GM21528 (cell line): ENCODE measurements around the gene NRF1.
A peak's percentile ranks its signal among the peaks of the same experiment; 100 is the strongest.
"Not testable (repeated sequence)": the region's sequence is repeated elsewhere in the genome, so short reads cannot be mapped to it uniquely, and the experiment has no call there.

ENCODE experiments used
- ATAC-seq: cut with Tn5 transposase; IDR thresholded peaks from one replicate; pipeline ENCODE4 v1.9.1; 2021; ENCODE audit warnings: mild to moderate bottlenecking, moderate library complexity; ENCODE audit not compliant: unreplicated experiment, low FRiP score

NRF1 gene

DNA sequence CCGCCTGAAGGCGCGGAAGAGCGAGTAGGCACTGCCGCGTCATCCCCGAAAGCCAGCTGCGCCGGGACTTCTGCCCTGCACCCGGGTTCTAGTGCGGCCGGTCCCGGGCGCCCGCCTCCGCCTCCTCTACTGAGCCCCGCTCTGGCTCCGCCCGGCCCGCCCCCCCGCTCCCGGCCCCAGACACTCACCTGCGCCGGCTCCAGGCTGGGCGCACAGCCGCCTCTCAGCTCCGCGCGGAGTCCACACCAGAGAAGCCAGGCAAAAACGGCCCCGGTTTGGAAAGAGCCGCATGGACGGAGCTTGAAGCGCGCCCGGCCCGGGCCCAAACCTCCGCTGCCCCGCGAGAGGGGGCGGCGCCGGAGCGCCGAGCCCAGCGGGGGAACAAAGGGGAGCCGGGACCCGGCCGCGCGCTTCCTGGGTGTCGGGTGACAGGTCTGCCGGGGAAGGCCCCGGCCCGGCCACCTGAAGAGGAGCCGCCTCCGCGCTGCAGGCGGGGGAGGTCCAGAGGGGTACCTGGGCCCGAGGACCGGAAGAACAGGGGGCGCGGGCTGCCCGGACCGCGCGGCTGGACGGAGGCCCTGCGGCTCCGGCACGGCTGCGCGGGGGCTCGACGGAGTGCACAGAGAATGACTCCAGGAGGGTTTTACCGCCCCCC lies 168.2 kb downstream of the NRF1 start:
- peak; percentile 34 for ATAC-seq

- peak; percentile 61 for ATAC-seq
Measured at GRCh38 chr7:129780257-129780973, 168.9 kb downstream of the NRF1 start.

DNA sequence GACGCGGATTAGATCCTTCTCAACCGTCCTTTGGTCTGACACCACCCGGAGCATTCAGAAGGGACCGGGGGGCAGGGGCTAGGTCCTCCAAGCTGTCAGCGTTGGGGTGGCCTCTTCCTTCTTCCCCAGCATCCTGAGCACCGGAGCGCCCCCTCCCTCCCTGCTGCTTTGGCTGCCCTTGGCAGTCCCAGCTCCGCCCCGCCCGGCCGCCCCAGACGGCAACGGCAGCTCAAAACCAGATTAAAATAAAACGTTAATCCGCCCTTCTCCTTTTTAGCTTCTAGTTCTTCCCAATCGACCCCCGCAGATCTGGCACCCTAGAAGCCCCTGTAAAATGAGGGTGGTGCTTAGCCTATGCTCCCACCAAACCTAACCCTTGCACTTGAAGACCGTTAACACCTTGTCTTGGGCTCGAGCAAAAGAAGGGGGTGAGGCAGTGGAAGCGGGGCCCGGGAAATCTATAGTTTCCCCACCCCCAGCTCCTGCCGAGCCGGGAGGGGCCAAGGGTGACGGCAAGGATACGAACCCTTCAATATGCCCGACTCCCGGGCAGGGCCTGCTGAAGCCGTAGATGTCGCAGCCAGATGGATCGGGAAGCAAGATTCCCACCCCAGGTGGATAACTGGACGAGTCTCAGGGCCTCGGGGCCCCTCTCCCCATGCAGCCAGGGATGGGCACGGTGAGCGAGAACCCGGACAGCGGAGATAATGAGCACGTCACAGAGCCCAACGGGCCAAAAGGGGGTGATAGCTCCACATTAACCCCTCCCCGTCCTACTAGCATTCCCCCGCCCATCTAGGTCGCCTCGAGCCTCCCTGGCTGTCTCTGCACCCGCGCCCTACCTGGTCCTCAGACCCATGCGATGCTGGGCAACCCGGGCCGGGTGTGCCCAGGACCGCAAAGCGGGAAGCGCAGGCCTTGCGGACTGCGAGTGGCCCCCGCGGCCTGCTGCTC lies 169.7 kb downstream of the NRF1 start:
- no peak for ATAC-seq

DNA sequence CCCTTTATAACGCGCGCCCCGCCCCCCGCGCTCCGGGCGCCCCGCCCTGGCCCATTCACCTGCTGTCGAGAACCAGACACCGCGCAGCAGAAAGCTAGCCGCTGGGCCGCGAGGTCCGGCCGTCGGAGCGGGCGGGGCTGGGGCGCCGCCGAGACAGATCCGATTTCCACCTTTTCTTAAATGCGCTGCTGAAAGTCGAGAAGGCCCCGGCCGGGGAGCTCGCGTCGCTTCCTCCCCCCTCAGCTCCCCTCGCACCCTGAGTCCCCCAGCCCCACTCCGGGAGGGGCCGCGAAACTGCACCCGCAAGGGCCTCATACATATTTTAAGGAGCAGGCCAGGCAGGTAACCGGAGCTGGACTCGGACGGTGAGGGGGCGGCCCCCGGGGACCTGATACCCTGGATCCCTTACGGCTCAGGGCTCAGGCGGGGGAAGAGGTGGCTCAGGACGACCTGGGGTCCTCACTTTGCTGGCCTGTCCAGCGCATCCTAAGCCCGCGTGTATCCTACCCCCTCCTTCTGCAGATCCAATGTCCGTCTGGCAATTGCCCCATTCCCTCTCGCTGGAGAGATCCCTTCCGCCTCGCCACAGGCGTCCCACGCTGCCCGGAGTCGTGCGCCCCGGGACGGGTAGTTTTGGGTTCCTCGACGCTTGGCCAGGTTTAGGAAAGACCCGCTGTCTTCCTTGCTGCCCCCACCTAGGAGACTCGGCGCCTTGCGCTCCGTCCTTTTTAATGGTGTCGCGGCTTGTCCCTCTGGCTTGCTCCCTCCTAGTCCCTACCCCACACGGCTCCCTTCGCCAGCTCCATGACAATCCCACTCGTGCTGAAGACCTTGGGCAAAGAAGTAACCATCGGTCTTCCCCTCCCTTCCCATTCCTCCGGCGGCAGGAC lies 170.7 kb downstream of the NRF1 start:
- ATAC-seq, result no peak

DNA sequence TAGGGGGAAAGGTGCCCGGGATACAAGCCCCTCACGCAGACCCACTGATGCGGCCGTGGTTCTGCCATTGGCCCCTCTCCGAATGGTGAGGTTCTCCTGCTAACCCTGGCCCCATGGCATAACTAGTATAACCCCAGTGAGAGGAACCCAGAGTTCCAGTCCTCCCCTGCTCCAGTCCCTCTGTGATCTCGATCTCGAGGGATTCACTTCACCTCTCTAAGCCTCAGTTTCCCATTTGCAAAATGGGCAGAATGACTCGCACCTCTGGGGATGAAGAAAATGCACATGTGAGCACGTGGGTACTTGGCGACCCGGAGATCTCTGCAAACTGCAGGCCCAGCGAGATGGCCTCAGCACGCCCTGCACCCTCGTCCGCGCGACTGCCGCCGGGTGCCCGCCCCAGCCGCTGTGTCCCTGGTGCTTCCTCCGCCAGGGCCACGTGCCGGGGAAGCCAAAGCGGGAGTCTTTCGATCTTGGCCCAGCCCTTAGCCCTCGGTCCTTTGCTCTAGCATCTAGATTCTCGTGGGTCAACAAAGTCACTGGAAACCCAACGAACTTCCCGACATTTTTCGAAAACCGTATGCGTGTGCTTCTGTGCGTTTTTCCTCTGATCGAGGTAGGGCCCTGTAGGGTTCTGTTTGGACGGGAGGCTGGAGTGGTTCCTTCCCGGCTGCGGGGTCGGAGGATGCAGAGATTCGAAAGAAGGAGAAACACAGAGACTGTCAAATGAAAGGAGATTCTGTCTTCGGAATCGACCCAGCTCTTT lies 171.5 kb downstream of the NRF1 start:
- no peak for ATAC-seq

- no peak for ATAC-seq
Measured at GRCh38 chr7:129783584-129783919, 172.0 kb downstream of the NRF1 start.

DNA sequence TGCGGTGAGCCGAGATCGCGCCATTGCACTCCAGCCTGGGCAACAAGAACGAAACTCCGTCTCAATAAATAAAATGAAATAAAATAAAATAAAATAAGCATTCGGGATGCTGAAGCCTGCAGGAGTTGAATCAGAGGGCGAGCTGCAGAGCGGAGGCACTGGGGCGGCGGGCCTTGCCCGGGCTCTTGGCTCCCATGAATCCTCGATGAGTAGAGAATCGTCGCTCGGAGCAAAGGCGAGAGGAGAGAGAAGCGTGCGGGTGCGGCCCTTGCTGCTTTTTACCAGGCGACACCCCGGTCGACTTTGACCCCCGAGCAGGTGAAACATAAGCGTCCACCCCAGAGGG lies 172.9 kb downstream of the NRF1 start:
- ATAC-seq, result no peak

DNA sequence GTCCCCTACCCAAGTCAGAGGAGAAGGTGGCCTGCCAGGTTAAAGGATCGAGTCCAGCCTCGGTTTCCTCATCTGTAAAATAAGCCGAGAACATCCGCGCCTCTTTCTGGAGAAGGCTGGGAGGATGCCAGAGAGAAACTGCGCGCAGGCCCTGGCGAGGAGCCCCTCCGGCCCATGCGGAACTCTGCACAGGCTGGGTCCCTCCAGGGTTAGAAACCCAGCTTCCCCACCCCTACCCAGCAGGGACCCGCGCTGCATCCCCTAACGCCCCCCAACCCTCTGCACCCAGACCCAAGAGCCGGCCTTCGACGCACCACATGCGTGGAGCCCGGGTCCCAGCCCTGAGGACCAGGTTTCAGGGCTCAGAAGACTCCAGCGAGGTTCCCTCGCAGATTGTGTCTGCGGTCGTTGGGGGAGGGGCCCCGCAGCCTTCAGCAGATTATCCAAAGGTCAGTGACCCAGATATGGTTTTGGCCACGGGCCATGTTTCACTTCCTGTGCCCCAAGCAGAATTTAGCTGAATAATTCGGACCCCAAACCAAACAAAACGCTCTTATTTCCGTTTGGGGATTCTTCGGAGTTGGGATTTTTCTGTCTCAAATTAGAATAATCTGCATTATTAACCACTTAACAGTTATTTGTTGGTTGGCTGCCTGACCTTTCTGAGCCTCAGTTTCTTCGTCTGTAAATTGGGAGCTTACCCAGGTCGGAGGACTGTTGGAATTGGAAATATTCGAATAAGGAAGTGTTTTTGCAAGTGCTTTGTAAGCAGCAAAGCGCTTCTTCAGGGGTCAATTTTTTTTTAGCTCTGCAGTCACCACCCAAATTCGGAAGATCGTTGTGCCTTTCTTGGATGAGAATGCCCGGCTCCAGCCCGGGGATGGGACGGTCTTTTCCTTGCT lies 173.5 kb downstream of the NRF1 start:
- no peak for ATAC-seq

DNA sequence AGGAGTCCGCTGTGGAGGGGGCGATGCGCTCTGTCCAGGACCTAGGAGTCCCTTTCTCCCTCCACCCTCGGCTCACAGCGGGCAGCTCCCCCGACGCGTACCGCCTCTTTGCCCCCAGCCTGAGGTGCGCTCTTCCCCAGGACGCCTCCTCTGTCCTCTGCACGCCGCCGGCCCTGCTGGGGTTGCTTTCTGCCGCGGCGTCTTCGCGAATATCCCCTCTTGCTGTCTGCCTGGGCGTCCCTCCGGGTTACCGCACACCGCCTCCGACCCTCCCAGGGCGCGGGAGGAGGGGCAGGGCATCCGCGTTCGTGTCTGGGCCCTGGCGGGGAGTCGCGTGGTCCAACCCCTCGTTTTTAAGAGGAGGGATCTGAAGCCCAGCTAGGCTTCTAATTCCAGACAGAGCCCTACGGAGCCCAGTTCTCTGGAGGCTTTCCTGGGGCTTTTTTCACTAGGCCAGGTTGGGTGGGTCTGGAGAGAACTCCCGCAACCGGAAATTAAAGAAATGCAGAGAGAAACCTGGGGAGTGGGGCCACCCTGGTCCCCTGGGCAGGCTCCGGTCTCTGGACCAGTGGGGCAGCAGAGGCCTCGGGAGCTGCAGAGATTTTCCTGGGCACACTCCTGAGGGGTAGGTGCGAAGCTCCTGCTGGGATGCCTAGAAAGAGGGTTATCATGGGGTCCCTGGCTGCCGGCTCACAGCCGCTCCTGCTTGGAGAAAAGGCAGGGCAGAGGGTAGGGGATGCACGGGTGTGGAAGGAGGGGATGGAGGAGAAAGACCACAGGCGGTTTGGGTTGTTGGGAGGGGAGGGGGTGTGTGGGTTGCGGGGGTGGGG lies 174.4 kb downstream of the NRF1 start:
- ATAC-seq, result no peak

DNA sequence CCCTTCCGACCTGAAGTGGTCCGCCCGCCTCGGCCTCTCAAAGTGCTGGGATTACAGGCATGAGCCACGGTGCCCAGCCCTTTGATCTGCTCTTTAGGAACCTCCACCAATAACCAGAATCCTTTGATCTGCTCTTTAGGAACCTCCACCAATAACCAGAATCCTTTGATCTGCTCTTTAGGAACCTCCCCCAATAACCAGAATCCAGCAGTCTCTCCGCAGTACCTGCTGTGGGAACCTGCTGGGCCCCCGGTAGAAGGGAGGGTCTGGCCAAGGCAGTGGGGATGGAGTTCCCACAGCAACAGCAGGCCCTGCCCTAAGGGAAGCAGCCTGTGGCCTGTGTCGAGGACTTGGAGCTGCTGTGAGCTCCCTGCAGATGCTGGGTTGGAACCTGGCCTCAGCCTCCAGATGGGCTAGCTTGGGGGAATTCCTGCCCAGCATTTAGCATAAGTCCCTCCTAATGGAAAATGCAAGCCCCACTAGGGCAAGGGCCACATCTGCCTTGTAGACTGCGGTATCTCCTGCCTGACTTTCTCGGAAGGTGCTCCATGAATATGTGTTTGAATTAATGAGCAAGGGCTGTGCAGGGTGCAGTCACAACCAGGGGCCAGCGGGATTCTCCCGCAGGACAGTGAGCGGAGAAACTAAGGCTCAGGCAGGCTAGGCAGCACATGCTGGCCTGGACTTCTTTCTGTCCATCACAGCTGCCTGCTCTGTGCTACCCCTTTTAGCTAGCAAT lies 175.5 kb downstream of the NRF1 start:
- no peak for ATAC-seq

DNA sequence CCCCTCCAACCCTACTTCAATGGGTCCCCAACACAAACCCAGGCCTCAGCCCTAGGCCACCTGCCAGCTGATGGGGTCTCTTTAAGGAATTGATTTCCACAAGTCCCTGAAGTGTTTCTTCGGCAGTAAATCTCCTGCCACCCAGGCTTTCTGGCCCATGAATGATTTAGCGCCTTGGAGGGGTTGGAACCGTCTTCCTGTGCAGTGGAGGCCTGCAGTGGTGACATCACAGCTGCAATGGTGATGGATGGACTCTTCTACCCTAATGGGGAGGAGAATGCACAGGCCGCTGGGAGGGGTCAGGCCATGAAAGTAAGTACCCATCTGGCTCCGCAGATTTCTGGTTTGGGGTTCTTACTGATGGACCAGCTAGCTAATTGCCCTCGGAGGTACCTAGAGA lies 177.5 kb downstream of the NRF1 start:
- no peak for ATAC-seq

- no peak for ATAC-seq
Measured at GRCh38 chr7:129789652-129790051, 178.1 kb downstream of the NRF1 start.

DNA sequence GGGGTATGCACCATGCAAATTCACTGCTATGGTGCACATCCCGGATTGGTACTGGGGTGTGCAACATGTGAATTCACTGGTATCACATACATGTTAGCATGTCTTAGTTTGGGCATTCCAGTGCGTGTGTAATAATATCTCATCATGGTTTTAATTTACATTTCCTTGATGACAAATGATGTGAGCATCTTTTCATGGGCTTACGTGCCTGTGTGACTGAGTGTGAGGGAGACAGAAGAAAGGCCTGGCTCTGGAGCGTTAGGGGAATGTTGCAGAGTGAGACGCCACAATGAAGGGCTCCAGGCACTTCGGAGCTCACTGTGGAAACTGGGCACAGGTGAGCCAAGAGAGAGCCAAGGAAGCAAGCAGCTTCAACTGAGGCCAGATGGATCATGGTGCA lies 178.6 kb downstream of the NRF1 start:
- ATAC-seq, result no peak

DNA sequence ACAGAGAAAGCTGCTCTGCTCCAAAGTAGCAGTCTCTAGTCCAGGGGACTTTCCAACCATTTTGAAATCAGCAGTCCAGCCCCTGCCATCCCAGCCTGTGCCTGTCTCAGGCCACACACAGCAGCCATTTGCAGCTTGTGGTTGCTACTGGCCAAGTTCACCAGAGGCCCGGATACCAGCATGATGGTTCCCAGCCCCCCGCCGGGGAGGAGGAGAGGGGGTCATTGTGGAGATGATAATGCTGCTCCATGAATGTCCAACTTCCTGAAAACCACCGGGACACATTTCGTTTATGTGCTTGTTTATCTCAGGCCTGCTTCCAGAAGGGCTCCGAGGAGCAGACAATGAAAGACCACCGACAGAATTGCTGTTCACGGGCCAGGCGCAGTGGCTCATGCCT lies 181.2 kb downstream of the NRF1 start:
- no peak for ATAC-seq

DNA sequence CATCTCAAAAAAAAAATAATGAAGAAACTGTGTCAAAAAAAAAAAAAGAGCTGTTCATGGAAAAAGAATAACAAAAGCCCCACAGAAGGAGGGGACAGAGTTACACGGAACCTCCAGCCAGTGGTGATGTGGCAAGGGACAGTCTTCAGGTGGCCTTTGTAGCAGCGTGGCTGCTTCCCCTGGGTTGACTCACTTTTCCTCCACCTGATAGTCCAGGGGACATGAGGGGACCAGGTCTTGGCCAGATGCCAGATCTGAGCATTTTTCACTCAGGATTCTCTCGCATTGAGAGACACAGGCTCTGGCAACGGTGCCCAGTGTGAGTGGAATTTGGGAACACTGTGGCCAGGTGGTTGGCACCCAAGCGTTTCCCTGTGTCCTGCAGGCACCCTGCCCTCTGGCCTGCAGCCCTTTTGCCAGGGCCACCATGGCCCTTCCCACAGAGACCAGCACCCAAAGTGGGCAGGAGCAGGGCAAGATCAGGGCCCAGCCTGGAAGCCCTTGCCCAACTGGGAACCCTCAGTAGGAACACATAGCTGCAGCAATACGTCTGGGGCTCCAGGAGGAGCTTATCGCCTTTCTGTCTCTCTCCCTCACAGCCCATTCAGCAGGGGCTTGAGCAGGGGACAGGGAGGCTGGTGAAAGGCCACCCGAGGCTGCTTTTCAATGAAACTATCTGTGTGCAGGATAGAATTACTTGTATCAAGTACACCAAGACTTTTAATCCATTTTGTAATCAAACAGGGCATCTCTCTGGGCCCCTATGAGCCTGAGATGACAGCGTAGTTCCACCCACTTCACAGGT lies 182.2 kb downstream of the NRF1 start:
- ATAC-seq, result no peak

- ATAC-seq, result not testable (repeated sequence)
Measured at GRCh38 chr7:129794461-129794860, 182.9 kb downstream of the NRF1 start.
